Measurements from ENCODE around the gene NR0B2.
"Not testable (repeated sequence)": the region's sequence is repeated elsewhere in the genome, so short reads cannot be mapped to it uniquely, and the experiment has no call there.

The NR0B2 gene

GRCh38 chr1:26873097-26873496 is 40.7 kb downstream of the NR0B2 start:
- H2AFZ ChIP-seq (ENCODE audit: insufficient read depth, low read length, poor library complexity); DNase-seq; H4K91ac ChIP-seq (ENCODE audit: low read depth, low read length); H3K9ac ChIP-seq (ENCODE audit: low read length); H4K8ac ChIP-seq (ENCODE audit: low read depth, low read length); H3K27ac ChIP-seq (ENCODE audit: low read depth, low read length); H3K23ac ChIP-seq (ENCODE audit: low read length); H3K4ac ChIP-seq (ENCODE audit: low read depth, low read length); H3K79me2 ChIP-seq (ENCODE audit: control insufficient read depth, insufficient read depth, low read length, poor library complexity); H3K14ac ChIP-seq (ENCODE audit: low read length); H3K27me3 ChIP-seq (ENCODE audit: insufficient read depth, low read length); H3K9me3 ChIP-seq (ENCODE audit: insufficient read depth, low read depth, low read length); H4K12ac ChIP-seq (ENCODE audit: low read depth, low read length); H2BK5ac ChIP-seq (ENCODE audit: low read depth, low read length, poor library complexity); H3K4me3 ChIP-seq (ENCODE audit: low read depth, low read length); H2AK5ac ChIP-seq (ENCODE audit: low read length); H3K18ac ChIP-seq (ENCODE audit: low read length); H3K4me2 ChIP-seq (ENCODE audit: low read length); H3K79me1 ChIP-seq (ENCODE audit: low read length): not testable (repeated sequence)
- WGBS (ENCODE audit: extremely low coverage, insufficient coverage, insufficient read length) = no CpG with 5 or more reads among the region's 2 CpGs
- peaks cover 5 to 10% of the 10 kb centered on the region in 2 experiments for H3K36me3 ChIP-seq (ENCODE audit: control insufficient read depth in 1 of 2, insufficient read depth in 2 of 2, low read length in 2 of 2)
- peak overlapping the region; percentile 70 for H2BK12ac ChIP-seq (ENCODE audit: low read length)
- peak overlapping the region; percentile 46 for H2BK120ac ChIP-seq (ENCODE audit: insufficient read depth, low read length, poor library complexity)
- H3K4me1 ChIP-seq (ENCODE audit: control insufficient read depth in 1 of 2, insufficient read depth in 2 of 2, low read length in 2 of 2) = peaks cover 5 to 15% of the 10 kb centered on the region in 2 experiments

GRCh38 chr1:26864610-26865480 is 48.9 kb downstream of the NR0B2 start:
- Histone ChIP-seq H4K12ac (ENCODE audit: low read depth, low read length) (peak overlapping the region; percentile 66), H2BK120ac (ENCODE audit: insufficient read depth, low read length, poor library complexity) (peak overlapping the region; percentile 77), H2AFZ (ENCODE audit: insufficient read depth, low read length, poor library complexity) (peak overlapping the region; percentile 57), H2BK12ac (ENCODE audit: low read length) (peak overlapping the region; percentile 37), H3K4me3 (ENCODE audit: low read depth, low read length) (peak overlapping the region; percentile 63), H3K4me2 (ENCODE audit: low read length) (peak overlapping the region; percentile 72), H3K27me3 (ENCODE audit: insufficient read depth, low read length) (no peaks in the 10 kb centered on the region), H4K8ac (ENCODE audit: low read depth, low read length) (peak overlapping the region; percentile 80), H3K4me1 (ENCODE audit: control insufficient read depth in 1 of 2, insufficient read depth in 2 of 2, low read length in 2 of 2) (peaks cover 24 to 34% of the 10 kb centered on the region in 2 experiments), H3K36me3 (ENCODE audit: control insufficient read depth in 1 of 2, insufficient read depth in 2 of 2, low read length in 2 of 2) (no peaks in the 10 kb centered on the region), H3K9me3 (ENCODE audit: insufficient read depth, low read depth, low read length) (peaks cover 2% of the 10 kb centered on the region), H3K18ac (ENCODE audit: low read length) (peak overlapping the region; percentile 81), H2AK5ac (ENCODE audit: low read length) (peak overlapping the region; percentile 27), H3K23ac (ENCODE audit: low read length) (no peak overlapping the region), H2BK5ac (ENCODE audit: low read depth, low read length, poor library complexity) (peak overlapping the region; percentile 84), H3K4ac (ENCODE audit: low read depth, low read length) (peak overlapping the region; percentile 44), H3K9ac (ENCODE audit: low read length) (peak overlapping the region; percentile 81), H4K91ac (ENCODE audit: low read depth, low read length) (peak overlapping the region; percentile 69), H3K14ac (ENCODE audit: low read length) (peak overlapping the region; percentile 84), H3K79me2 (ENCODE audit: control insufficient read depth, insufficient read depth, low read length, poor library complexity) (peaks cover 6% of the 10 kb centered on the region), H3K27ac (ENCODE audit: low read depth, low read length) (peak overlapping the region; percentile 93), H3K79me1 (ENCODE audit: low read length) (peaks cover 30% of the 10 kb centered on the region)
- DNase-seq = peak; percentile 99
- no CpG with 5 or more reads among the region's 75 CpGs for WGBS (ENCODE audit: extremely low coverage, insufficient coverage, insufficient read length)

- WGBS (ENCODE audit: extremely low coverage, insufficient coverage, insufficient read length) = no CpG with 5 or more reads among the region's 20 CpGs
- no peak overlapping the region for H3K4me3 ChIP-seq (ENCODE audit: low read depth, low read length)
- peaks cover 30% of the 10 kb centered on the region for H3K79me1 ChIP-seq (ENCODE audit: low read length)
- no peak for DNase-seq
- peak overlapping the region; percentile 84 for H3K14ac ChIP-seq (ENCODE audit: low read length)
- no peak overlapping the region for H3K9ac ChIP-seq (ENCODE audit: low read length)
- H3K27ac ChIP-seq (ENCODE audit: low read depth, low read length) = peak overlapping the region; percentile 87
- no peak overlapping the region for H4K8ac ChIP-seq (ENCODE audit: low read depth, low read length)
- peak overlapping the region; percentile 73 for H4K91ac ChIP-seq (ENCODE audit: low read depth, low read length)
- H2AFZ ChIP-seq (ENCODE audit: insufficient read depth, low read length, poor library complexity) = no peak overlapping the region
- peak overlapping the region; percentile 36 for H3K18ac ChIP-seq (ENCODE audit: low read length)
- H2BK120ac ChIP-seq (ENCODE audit: insufficient read depth, low read length, poor library complexity) = peak overlapping the region; percentile 48
- H3K4me2 ChIP-seq (ENCODE audit: low read length) = peak overlapping the region; percentile 72
- peaks cover 2% of the 10 kb centered on the region for H3K9me3 ChIP-seq (ENCODE audit: insufficient read depth, low read depth, low read length)
- no peak overlapping the region for H2BK5ac ChIP-seq (ENCODE audit: low read depth, low read length, poor library complexity)
- H2AK5ac ChIP-seq (ENCODE audit: low read length) = peak overlapping the region; percentile 66
- peak overlapping the region; percentile 6 for H4K12ac ChIP-seq (ENCODE audit: low read depth, low read length)
- H3K23ac ChIP-seq (ENCODE audit: low read length) = no peak overlapping the region
- peak overlapping the region; percentile 53 for H2BK12ac ChIP-seq (ENCODE audit: low read length)
- no peaks in the 10 kb centered on the region for H3K36me3 ChIP-seq (ENCODE audit: control insufficient read depth in 1 of 2, insufficient read depth in 2 of 2, low read length in 2 of 2)
- H3K4ac ChIP-seq (ENCODE audit: low read depth, low read length) = peak overlapping the region; percentile 8
- H3K27me3 ChIP-seq (ENCODE audit: insufficient read depth, low read length) = no peaks in the 10 kb centered on the region
- H3K79me2 ChIP-seq (ENCODE audit: control insufficient read depth, insufficient read depth, low read length, poor library complexity) = peaks cover 6% of the 10 kb centered on the region
- H3K4me1 ChIP-seq (ENCODE audit: control insufficient read depth in 1 of 2, insufficient read depth in 2 of 2, low read length in 2 of 2) = peaks cover 30 to 38% of the 10 kb centered on the region in 2 experiments
Measured at GRCh38 chr1:26863685-26864077, 50.1 kb downstream of the NR0B2 start.

GRCh38 chr1:26862781-26863684 is 50.7 kb downstream of the NR0B2 start, which contains the start of gene SFN:
SFN (plus strand) TSS chr1:26863149; CDS start chr1:26863213, 64 bp downstream.
- Histone ChIP-seq H3K4me1 (ENCODE audit: control insufficient read depth in 1 of 2, insufficient read depth in 2 of 2, low read length in 2 of 2) (peaks cover 31 to 36% of the 10 kb centered on the region in 2 experiments), H2BK12ac (ENCODE audit: low read length) (peak within 1 kb of the TSS; percentile 53), H3K79me2 (ENCODE audit: control insufficient read depth, insufficient read depth, low read length, poor library complexity) (peaks cover 6% of the 10 kb centered on the region), H3K27me3 (ENCODE audit: insufficient read depth, low read length) (no peaks in the 10 kb centered on the region), H2BK5ac (ENCODE audit: low read depth, low read length, poor library complexity) (peak within 1 kb of the TSS; percentile 49), H3K9me3 (ENCODE audit: insufficient read depth, low read depth, low read length) (peaks cover 2% of the 10 kb centered on the region), H3K79me1 (ENCODE audit: low read length) (peaks cover 27% of the 10 kb centered on the region), H3K36me3 (ENCODE audit: control insufficient read depth in 1 of 2, insufficient read depth in 2 of 2, low read length in 2 of 2) (no peaks in the 10 kb centered on the region), H3K4me3 (ENCODE audit: low read depth, low read length) (peak within 1 kb of the TSS; percentile 63), H3K27ac (ENCODE audit: low read depth, low read length) (peak within 1 kb of the TSS; percentile 87), H3K18ac (ENCODE audit: low read length) (peak within 1 kb of the TSS; percentile 36), H3K4me2 (ENCODE audit: low read length) (peak within 1 kb of the TSS; percentile 72), H3K9ac (ENCODE audit: low read length) (peak within 1 kb of the TSS; percentile 23), H2AFZ (ENCODE audit: insufficient read depth, low read length, poor library complexity) (peak within 1 kb of the TSS; percentile 4), H4K12ac (ENCODE audit: low read depth, low read length) (peak within 1 kb of the TSS; percentile 39), H3K4ac (ENCODE audit: low read depth, low read length) (peak within 1 kb of the TSS; percentile 30), H2BK120ac (ENCODE audit: insufficient read depth, low read length, poor library complexity) (peak within 1 kb of the TSS; percentile 60), H2AK5ac (ENCODE audit: low read length) (peak within 1 kb of the TSS; percentile 76), H3K23ac (ENCODE audit: low read length) (no peak within 1 kb of the TSS), H3K14ac (ENCODE audit: low read length) (peak within 1 kb of the TSS; percentile 84), H4K8ac (ENCODE audit: low read depth, low read length) (peak within 1 kb of the TSS; percentile 80), H4K91ac (ENCODE audit: low read depth, low read length) (peak within 1 kb of the TSS; percentile 80)
- WGBS (ENCODE audit: extremely low coverage, insufficient coverage, insufficient read length) = no CpG with 5 or more reads among the region's 37 CpGs
- peak; percentile 81 to 89 for DNase-seq
